ENCODE results near the gene PDGFB.

DNA sequence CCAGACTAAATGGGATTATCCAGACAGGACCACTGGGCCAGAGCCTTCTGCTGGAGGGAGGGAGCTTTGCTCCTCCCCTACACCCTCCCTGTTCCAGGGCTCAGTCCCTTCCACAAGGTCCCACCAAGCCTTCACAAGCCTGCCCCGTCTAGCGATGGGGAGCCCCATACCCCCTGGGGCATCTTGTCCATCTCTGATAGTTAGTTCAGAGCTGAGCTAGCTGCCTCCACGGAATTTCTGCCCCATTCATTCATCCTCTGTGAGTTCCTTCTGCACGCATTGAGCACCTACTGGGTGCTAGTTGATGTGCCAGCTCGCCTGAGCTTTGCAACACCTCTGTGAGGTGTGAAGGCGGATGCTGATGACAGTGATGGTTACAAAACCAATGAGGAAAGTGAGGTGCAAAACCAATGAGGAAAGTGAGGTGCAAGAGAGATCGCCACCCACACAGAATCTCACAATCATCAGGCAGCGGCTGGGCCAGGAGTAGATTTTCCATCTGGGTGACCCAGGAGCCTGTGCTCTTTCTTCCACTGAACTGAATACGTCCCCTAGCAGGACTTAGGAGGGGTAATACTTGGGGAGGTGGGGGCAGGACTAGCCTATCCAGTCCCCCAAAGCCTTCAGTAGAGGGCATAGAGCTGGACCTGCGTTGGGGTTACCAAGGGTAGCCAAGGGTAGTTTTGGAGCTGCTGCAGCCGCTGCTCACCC, 70.8 kb downstream of the PDGFB start:
- TF ChIP-seq POLR2A (IDR thresholded peaks at IDR 0.05; ENCODE audit: borderline replicate concordance, extremely low read depth, insufficient read depth, insufficient read length) (no peak), ZNF274 (IDR thresholded peaks at IDR 0.05; ENCODE audit: low read depth, low read length) (no peak), CTCF (IDR thresholded peaks at IDR 0.05 in 2 of 3, conservative IDR thresholded peaks at IDR 0.05 in 1 of 3; ENCODE audit: borderline replicate concordance in 1 of 3, insufficient read depth in 1 of 3, low read depth in 2 of 3, low read length in 2 of 3) (no peak), SIN3A (IDR thresholded peaks at IDR 0.05; ENCODE audit: low read depth) (no peak), ZBTB33 (IDR thresholded peaks at IDR 0.05; ENCODE audit: extremely low read depth, insufficient replicate concordance, low read length) (no peak), RAD21 (IDR thresholded peaks at IDR 0.05; ENCODE audit: low read depth) (no peak), POLR2AphosphoS5 (IDR thresholded peaks at IDR 0.05; ENCODE audit: low read depth, low read length) (no peak), EZH2 (IDR thresholded peaks at IDR 0.05) (no peak)

All from HCT116 (cell line).